HFFc6 (cell line): ENCODE results near the gene CPED1. TPM values are rescaled to one million over a fixed set of nuclear protein-coding genes. Genes with fewer than 3 reads are reported as not detected.

ENCODE experiments used
- DNase-seq: peaks from one replicate; pipeline ENCODE4 v3.0.0-alpha.2; 2018
- H3K27ac Mint-ChIP-seq: 2 replicates; pipeline ENCODE4 v1.8.0; 2020; ENCODE audit warnings: mild to moderate bottlenecking, mixed read lengths
- H3K27me3 Mint-ChIP-seq: 2 replicates; pipeline ENCODE4 v1.8.0; 2021; ENCODE audit warnings: mild to moderate bottlenecking, moderate library complexity, mixed read lengths; ENCODE audit not compliant: insufficient read depth
- H3K36me3 Mint-ChIP-seq: 2 replicates; pipeline ENCODE4 v1.8.0; 2021; ENCODE audit warnings: low read depth, mixed read lengths
- H3K4me1 Mint-ChIP-seq: 2 replicates; pipeline ENCODE4 v1.8.0; 2020; ENCODE audit warnings: low read depth, mixed read lengths
- H3K4me3 Mint-ChIP-seq: 2 replicates; pipeline ENCODE4 v1.8.0; 2020; ENCODE audit warnings: mild to moderate bottlenecking, moderate library complexity, mixed read lengths
- H3K9me3 Mint-ChIP-seq: 2 replicates; pipeline ENCODE4 v1.8.0; 2020; ENCODE audit warnings: mild to moderate bottlenecking, mixed read lengths
- total RNA-seq, 6 experiments: library from RNA; stranded (reverse); fragmentation: NEBNext Ultra II Directional; extraction: Animal tissue kit (Norgen Biotek cat#: 25700); gene quantifications; 2 replicates in 1 of 6; 3 replicates in 5 of 6; pipeline ENCODE4 v1.2.3, GENCODE V29; 2021
- TF ChIP-seq, protein P1 (sequence below): fragments of 200-600 bp; sonication (generic); IDR thresholded peaks from 2 replicates; pipeline ENCODE4 v1.5.0; 2021; ENCODE audit warnings: antibody characterized with exemption, mild to moderate bottlenecking

The CPED1 gene
- total RNA-seq, 6 experiments from 2014 or later: 85.0 to 112 (median 95.9) TPM

DNA sequence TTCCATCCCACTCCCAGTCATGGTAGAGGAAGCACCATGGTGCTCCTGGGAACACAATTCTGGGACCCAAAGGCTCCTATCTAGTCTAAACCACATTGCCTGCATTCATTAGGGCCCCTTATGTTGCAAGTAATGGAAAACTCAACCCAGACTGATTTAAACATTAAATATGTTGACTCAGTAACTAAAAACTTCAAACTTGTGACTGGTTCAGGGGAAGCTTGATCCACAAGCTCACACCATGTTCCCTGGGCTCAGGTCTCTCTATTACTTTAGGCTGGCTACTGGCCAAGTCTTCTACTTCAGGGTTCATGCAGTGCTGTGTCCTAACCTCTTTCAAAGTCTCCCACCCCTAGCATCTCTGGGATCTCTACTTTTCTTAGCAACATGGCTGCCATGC, 353.4 kb downstream of the CPED1 start:
- TF ChIP-seq, protein P1, sequence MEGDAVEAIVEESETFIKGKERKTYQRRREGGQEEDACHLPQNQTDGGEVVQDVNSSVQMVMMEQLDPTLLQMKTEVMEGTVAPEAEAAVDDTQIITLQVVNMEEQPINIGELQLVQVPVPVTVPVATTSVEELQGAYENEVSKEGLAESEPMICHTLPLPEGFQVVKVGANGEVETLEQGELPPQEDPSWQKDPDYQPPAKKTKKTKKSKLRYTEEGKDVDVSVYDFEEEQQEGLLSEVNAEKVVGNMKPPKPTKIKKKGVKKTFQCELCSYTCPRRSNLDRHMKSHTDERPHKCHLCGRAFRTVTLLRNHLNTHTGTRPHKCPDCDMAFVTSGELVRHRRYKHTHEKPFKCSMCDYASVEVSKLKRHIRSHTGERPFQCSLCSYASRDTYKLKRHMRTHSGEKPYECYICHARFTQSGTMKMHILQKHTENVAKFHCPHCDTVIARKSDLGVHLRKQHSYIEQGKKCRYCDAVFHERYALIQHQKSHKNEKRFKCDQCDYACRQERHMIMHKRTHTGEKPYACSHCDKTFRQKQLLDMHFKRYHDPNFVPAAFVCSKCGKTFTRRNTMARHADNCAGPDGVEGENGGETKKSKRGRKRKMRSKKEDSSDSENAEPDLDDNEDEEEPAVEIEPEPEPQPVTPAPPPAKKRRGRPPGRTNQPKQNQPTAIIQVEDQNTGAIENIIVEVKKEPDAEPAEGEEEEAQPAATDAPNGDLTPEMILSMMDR: no peak
- Mint-ChIP-seq H3K27me3 (no peaks in the 10 kb centered on the region; the same call in 1 of the 2 replicates), H3K27ac (no peak overlapping the region; the same call in 1 of the 2 replicates), H3K4me1 (peaks cover 36% of the 10 kb centered on the region), H3K4me3 (no peak overlapping the region), H3K9me3 (no peaks in the 10 kb centered on the region), H3K36me3 (peaks cover 17% of the 10 kb centered on the region)
- DNase-seq: no peak

DNA sequence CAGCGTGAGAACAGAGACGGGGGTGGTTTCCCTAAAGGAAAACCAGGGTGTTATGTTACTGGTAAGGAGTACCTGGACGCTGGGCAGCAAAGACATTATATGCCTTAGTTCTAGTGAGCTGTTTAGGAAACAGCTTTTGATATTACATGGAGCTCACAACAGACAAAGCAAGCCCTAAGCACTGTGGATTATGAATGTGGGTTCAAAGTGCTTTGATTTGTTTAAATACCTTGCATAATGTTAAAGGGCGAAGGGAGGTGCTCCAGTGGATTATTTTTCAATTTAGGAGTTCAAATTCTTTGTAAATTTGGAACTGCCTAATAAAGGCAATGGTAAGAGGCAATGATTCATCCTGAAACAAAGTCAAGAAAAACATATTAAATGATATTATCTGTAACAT, 354.1 kb downstream of the CPED1 start:
- no peak overlapping the region for H3K27ac Mint-ChIP-seq
- DNase-seq: no peak
- no peaks in the 10 kb centered on the region for H3K9me3 Mint-ChIP-seq
- TF ChIP-seq, protein P1: no peak
- peaks cover 35% of the 10 kb centered on the region for H3K4me1 Mint-ChIP-seq
- peaks cover 23% of the 10 kb centered on the region for H3K36me3 Mint-ChIP-seq
- no peak overlapping the region for H3K4me3 Mint-ChIP-seq
- no peaks in the 10 kb centered on the region; the same call in 1 of the 2 replicates for H3K27me3 Mint-ChIP-seq

DNA sequence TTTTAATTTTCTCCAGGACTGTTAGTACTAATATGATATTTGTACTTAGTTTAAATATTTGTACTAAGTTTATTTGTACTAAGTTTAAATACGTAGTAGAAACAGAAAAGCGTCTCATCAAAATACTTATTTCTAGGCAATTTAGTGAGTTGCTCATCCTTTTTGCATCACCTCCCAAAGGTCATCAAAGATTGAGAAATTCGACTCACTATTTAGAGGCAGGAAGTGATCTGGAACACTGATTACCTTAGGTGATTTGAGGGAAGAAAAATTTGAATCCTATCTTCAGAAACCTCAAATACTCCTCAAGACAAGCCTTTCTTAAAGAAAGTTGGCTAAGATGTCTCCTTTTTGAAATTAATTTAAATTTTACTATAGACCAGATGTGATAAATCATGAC, 354.8 kb downstream of the CPED1 start:
- Mint-ChIP-seq H3K27ac (no peak overlapping the region; the same call in 1 of the 2 replicates), H3K36me3 (peaks cover 23% of the 10 kb centered on the region), H3K4me1 (peaks cover 35% of the 10 kb centered on the region), H3K9me3 (no peaks in the 10 kb centered on the region), H3K4me3 (no peak overlapping the region), H3K27me3 (no peaks in the 10 kb centered on the region; the same call in 1 of the 2 replicates)
- DNase-seq: no peak
- TF ChIP-seq, protein P1: no peak

DNA sequence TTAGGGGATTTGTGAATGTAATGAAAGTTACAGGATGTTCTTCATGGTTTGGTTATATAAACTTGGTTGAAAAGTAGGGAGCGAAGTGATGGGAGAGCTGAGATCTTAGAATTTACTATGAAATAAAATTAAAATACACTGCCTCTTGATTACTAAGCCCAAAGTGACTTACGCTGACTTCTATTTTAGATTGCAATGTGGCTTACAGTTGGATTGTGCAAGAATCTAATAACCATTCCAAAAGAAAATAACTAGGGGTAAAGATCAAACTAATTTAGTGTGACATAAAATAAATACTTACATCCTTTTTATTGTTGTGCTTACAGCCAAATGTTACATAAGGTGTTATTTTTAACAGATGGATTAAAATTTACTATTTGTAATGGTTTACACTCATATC, 355.6 kb downstream of the CPED1 start:
- no peak for DNase-seq
- H3K9me3 Mint-ChIP-seq: no peaks in the 10 kb centered on the region
- TF ChIP-seq, protein P1: no peak
- peak overlapping the region; percentile 0; the same call in 1 of the 2 replicates for H3K27ac Mint-ChIP-seq
- H3K4me3 Mint-ChIP-seq: no peak overlapping the region
- H3K36me3 Mint-ChIP-seq: peaks cover 23% of the 10 kb centered on the region
- H3K27me3 Mint-ChIP-seq: no peaks in the 10 kb centered on the region
- H3K4me1 Mint-ChIP-seq: peaks cover 35% of the 10 kb centered on the region

DNA sequence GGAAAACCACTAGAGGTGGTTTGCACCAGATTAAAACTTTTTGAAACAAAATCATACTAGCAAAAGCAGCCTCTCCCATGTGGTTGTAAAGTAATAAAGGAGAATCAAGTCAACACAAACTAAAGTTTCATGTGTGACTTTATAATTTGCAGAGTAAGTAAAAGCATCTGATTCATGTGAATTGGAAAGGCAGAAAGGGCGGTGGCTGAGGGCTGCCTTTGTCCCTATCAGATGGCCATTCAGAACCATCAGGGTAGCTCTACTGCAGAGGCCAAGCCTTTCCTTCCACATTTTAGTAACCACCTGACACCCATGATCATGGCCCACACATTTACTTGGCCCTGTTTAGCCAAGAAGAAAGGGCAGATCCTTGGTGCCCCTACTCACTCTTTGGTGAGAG, 356.0 kb downstream of the CPED1 start:
- TF ChIP-seq, protein P1: no peak
- no peak for DNase-seq
- Mint-ChIP-seq H3K4me3 (no peak overlapping the region), H3K27me3 (no peaks in the 10 kb centered on the region), H3K9me3 (no peaks in the 10 kb centered on the region), H3K4me1 (peaks cover 35% of the 10 kb centered on the region), H3K36me3 (peaks cover 23% of the 10 kb centered on the region), H3K27ac (no peak overlapping the region)

Other genes with a start within 250 kb of the CPED1 start
- gene TSPAN12, start 130.6 kb upstream of the CPED1 start, total RNA-seq: under 1 TPM; 0.21 to 0.51 (median 0.40) TPM
- 10 to 100 TPM in 5 of 6 experiments, 1 to 10 TPM in 1; 9.8 to 15.0 (median 12.7) TPM for gene ING3, start 37.9 kb upstream of the CPED1 start, total RNA-seq